Measurements from ENCODE around the gene OTP. TPM values are rescaled to one million over a fixed set of nuclear protein-coding genes. Genes with fewer than 3 reads are reported as not detected.
A peak's percentile ranks its signal among the peaks of the same experiment; 100 is the strongest.

Gene OTP
- total and polyA plus RNA-seq, 4 experiments from 2014 or later, result not detected

GRCh38 chr5:77643654-77644370 is 5.3 kb upstream of the OTP start:
- Mint-ChIP-seq H3K4me3 (peak overlapping the region; percentile 13 to 75 (median 45)), H3K27me3 (peaks cover 62 to 74% of the 10 kb centered on the region in 2 donors), H3K36me3 (peaks cover 3 to 6% of the 10 kb centered on the region in 2 donors), H3K9me3 (peaks cover 0 to 40% (median 22%) of the 10 kb centered on the region in 8 donors), H3K27ac (peak overlapping the region in 4 of 7 donors; percentile 8 to 86 (median 73)), H3K4me1 (peaks cover 15 to 46% (median 20%) of the 10 kb centered on the region in 4 donors)
- DNase-seq, result peak in 1 of 5 donors; percentile 15
- POLR2A ChIA-PET (ENCODE audit: partially characterized antibody), result no interaction called here
- Histone ChIP-seq H3K9me3 (ENCODE audit: control insufficient read depth in 1 of 2, low read length in 2 of 2) (no peaks in the 10 kb centered on the region), H3K27me3 (ENCODE audit: insufficient read depth, low read length) (peaks cover 72% of the 10 kb centered on the region), H3K27ac (ENCODE audit: low read depth, low read length) (no peak overlapping the region), H3K4me3 (ENCODE audit: low read length in 2 of 2) (no peak overlapping the region), H3K4me1 (ENCODE audit: insufficient read depth, low read length) (peaks cover 9% of the 10 kb centered on the region), H3K36me3 (ENCODE audit: insufficient read depth, low read length) (no peaks in the 10 kb centered on the region)
- CTCF ChIA-PET (ENCODE audit: partially characterized antibody), result no interaction called here
- intact Hi-C loops (cut with micrococcal nuclease), result loop anchor here (2.0 to 10.0 kb wide), 4 partner anchors 13 to 651 kb away; partner anchors contain the start of genes AP3B1 and TBCA

DNA sequence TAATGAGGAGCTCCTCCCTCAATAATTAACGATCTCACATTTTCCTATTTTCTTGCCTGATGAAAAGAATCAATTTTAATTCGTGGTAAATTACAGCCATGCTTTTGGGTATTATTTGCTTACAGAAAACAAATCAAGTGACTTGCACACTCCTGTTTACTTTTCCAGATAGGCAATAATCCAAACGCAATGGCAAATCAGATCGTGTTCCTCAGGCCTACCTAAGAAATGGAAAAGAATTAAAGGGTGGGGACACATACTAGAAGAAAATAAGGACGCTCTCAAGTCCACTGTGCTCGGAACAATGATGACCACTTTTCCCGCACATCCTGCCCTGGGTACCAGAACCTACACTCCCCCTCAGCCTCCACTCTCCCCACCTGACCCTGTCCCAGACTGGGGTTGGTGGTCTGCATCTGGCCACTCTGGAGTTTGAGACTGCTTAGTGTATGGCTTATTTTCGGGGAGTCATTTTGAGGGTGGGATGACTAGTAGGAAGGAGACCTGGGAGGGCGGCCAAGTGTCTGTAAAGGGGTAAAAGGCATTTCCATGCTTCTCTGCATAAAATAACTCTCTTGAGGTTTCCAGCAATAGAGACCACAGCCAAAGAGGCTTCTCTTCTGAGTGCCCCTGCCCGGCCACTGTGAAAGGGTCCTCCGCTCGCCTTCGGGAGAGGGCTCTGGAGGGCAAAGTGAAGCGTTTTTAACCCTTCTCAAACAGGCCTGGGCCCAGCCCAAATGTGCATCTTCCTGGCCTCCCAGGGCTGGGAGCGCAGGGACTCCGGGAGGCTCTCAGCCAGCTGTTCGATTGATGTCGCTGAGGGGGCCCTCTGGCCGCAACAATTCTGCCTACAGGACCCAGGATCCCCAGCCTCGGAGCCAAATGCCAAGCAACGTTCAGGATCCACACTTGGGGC is 4.5 kb upstream of the OTP start:
- H3K4me3 Mint-ChIP-seq, result peak overlapping the region in 4 of 8 donors; percentile 52 to 75 (median 64)
- Histone ChIP-seq H3K9me3 (ENCODE audit: control insufficient read depth in 1 of 2, low read length in 2 of 2) (no peaks in the 10 kb centered on the region), H3K27ac (ENCODE audit: low read depth, low read length) (no peak overlapping the region), H3K4me1 (ENCODE audit: insufficient read depth, low read length) (peaks cover 9% of the 10 kb centered on the region), H3K4me3 (ENCODE audit: low read length in 2 of 2) (no peak overlapping the region), H3K27me3 (ENCODE audit: insufficient read depth, low read length) (peaks cover 80% of the 10 kb centered on the region), H3K36me3 (ENCODE audit: insufficient read depth, low read length) (no peaks in the 10 kb centered on the region)
- peaks cover 15 to 47% (median 20%) of the 10 kb centered on the region in 4 donors for H3K4me1 Mint-ChIP-seq
- H3K9me3 Mint-ChIP-seq, result peaks cover 0 to 41% (median 23%) of the 10 kb centered on the region in 8 donors
- ChIA-PET POLR2A (ENCODE audit: partially characterized antibody) (interaction anchor here (2.3 kb wide), 1 partner anchor 10 kb away, joined by 5 read pairs; no protein-coding TSS in a partner anchor), CTCF (ENCODE audit: partially characterized antibody) (no interaction called here)
- H3K27me3 Mint-ChIP-seq, result peaks cover 59 to 67% of the 10 kb centered on the region in 2 donors
- intact Hi-C loops (cut with micrococcal nuclease), result loop anchor here (10.0 kb wide), 2 partner anchors 132 to 652 kb away; partner anchors contain the start of genes AP3B1 and TBCA
- H3K27ac Mint-ChIP-seq, result peak overlapping the region in 3 of 7 donors; percentile 18 to 69 (median 61)
- DNase-seq, result no peak
- H3K36me3 Mint-ChIP-seq, result peaks cover 3 to 6% of the 10 kb centered on the region in 2 donors

- intact Hi-C loops (cut with micrococcal nuclease), result loop anchor here (10.0 kb wide), 2 partner anchors 133 to 653 kb away; partner anchors contain the start of genes AP3B1 and TBCA
- no peak overlapping the region for H3K4me3 ChIP-seq (ENCODE audit: low read length in 2 of 2)
- DNase-seq, result peak in 1 of 5 donors; percentile 15
- ChIA-PET CTCF (ENCODE audit: partially characterized antibody) (no interaction called here), POLR2A (ENCODE audit: partially characterized antibody) (interaction anchor here (2.3 kb wide), 1 partner anchor 10 kb away, joined by 5 read pairs; no protein-coding TSS in a partner anchor)
- H3K4me3 Mint-ChIP-seq, result peak overlapping the region in 1 of 8 donors; percentile 46
- peaks cover 17 to 55% (median 26%) of the 10 kb centered on the region in 4 donors for H3K4me1 Mint-ChIP-seq
- H3K4me1 ChIP-seq (ENCODE audit: insufficient read depth, low read length), result peaks cover 15% of the 10 kb centered on the region
- H3K36me3 ChIP-seq (ENCODE audit: insufficient read depth, low read length), result no peaks in the 10 kb centered on the region
- H3K27ac Mint-ChIP-seq, result peak overlapping the region in 4 of 7 donors; percentile 29 to 69 (median 59)
- H3K36me3 Mint-ChIP-seq, result peaks cover 3 to 6% of the 10 kb centered on the region in 2 donors
- peaks cover 88% of the 10 kb centered on the region for H3K27me3 ChIP-seq (ENCODE audit: insufficient read depth, low read length)
- H3K9me3 Mint-ChIP-seq, result peaks cover 0 to 49% (median 31%) of the 10 kb centered on the region in 8 donors
- peaks cover 64 to 67% of the 10 kb centered on the region in 2 donors for H3K27me3 Mint-ChIP-seq
- no peaks in the 10 kb centered on the region for H3K9me3 ChIP-seq (ENCODE audit: control insufficient read depth in 1 of 2, low read length in 2 of 2)
- no peak overlapping the region for H3K27ac ChIP-seq (ENCODE audit: low read depth, low read length)
Measured at GRCh38 chr5:77641963-77642737, 3.6 kb upstream of the OTP start.

GRCh38 chr5:77641397-77641943 is 3.0 kb upstream of the OTP start:
- Mint-ChIP-seq H3K4me3 (peak overlapping the region in 4 of 8 donors; percentile 17 to 76 (median 47)), H3K36me3 (peaks cover 3 to 6% of the 10 kb centered on the region in 2 donors), H3K27me3 (peaks cover 60 to 64% of the 10 kb centered on the region in 2 donors), H3K4me1 (peaks cover 17 to 55% (median 27%) of the 10 kb centered on the region in 4 donors), H3K27ac (peak overlapping the region in 3 of 7 donors; percentile 69 to 92 (median 73)), H3K9me3 (peaks cover 0 to 49% (median 33%) of the 10 kb centered on the region in 8 donors)
- Histone ChIP-seq H3K9me3 (ENCODE audit: control insufficient read depth in 1 of 2, low read length in 2 of 2) (no peaks in the 10 kb centered on the region), H3K27ac (ENCODE audit: low read depth, low read length) (no peak overlapping the region), H3K4me3 (ENCODE audit: low read length in 2 of 2) (no peak overlapping the region), H3K27me3 (ENCODE audit: insufficient read depth, low read length) (peaks cover 92% of the 10 kb centered on the region), H3K36me3 (ENCODE audit: insufficient read depth, low read length) (no peaks in the 10 kb centered on the region), H3K4me1 (ENCODE audit: insufficient read depth, low read length) (peaks cover 15% of the 10 kb centered on the region)
- DNase-seq, result no peak
- ChIA-PET POLR2A (ENCODE audit: partially characterized antibody) (interaction anchor here (2.3 kb wide), 1 partner anchor 9 kb away, joined by 5 read pairs; no protein-coding TSS in a partner anchor), CTCF (ENCODE audit: partially characterized antibody) (no interaction called here)
- intact Hi-C loops (cut with micrococcal nuclease), result loop anchor here (10.0 kb wide), 2 partner anchors 133 to 653 kb away; partner anchors contain the start of genes AP3B1 and TBCA

- Histone ChIP-seq H3K4me3 (ENCODE audit: low read length in 2 of 2) (no peak overlapping the region), H3K36me3 (ENCODE audit: insufficient read depth, low read length) (no peaks in the 10 kb centered on the region), H3K27ac (ENCODE audit: low read depth, low read length) (no peak overlapping the region), H3K9me3 (ENCODE audit: control insufficient read depth in 1 of 2, low read length in 2 of 2) (no peaks in the 10 kb centered on the region), H3K27me3 (ENCODE audit: insufficient read depth, low read length) (peaks cover 92% of the 10 kb centered on the region), H3K4me1 (ENCODE audit: insufficient read depth, low read length) (peaks cover 15% of the 10 kb centered on the region)
- Mint-ChIP-seq H3K4me1 (peaks cover 17 to 50% (median 27%) of the 10 kb centered on the region in 4 donors), H3K27me3 (peaks cover 62 to 65% of the 10 kb centered on the region in 2 donors), H3K4me3 (peak overlapping the region in 6 of 8 donors; percentile 8 to 76 (median 34)), H3K27ac (peak overlapping the region in 4 of 7 donors; percentile 24 to 84 (median 71)), H3K9me3 (peaks cover 0 to 55% (median 39%) of the 10 kb centered on the region in 8 donors), H3K36me3 (peaks cover 3 to 6% of the 10 kb centered on the region in 2 donors)
- intact Hi-C loops (cut with micrococcal nuclease), result loop anchor here (10.0 kb wide), 2 partner anchors 134 to 654 kb away; partner anchors contain the start of genes AP3B1 and TBCA
- POLR2A ChIA-PET (ENCODE audit: partially characterized antibody), result interaction anchor here (2.3 kb wide), 1 partner anchor 8 kb away, joined by 5 read pairs; no protein-coding TSS in a partner anchor
- CTCF ChIA-PET (ENCODE audit: partially characterized antibody), result no interaction called here
- no peak for DNase-seq
Measured at GRCh38 chr5:77640589-77641396, 2.3 kb upstream of the OTP start.
